ENCODE measurements around the gene APC.

GRCh38 chr5:112737070-112737462 lies 619 bp upstream of the APC start:
- no peak for TF ChIP-seq JUND (IDR thresholded peaks at IDR 0.05)
- no peak for TF ChIP-seq CTCF (IDR thresholded peaks at IDR 0.05; ENCODE audit: low read depth, low read length, missing input control)
- TF ChIP-seq MAX (IDR thresholded peaks at IDR 0.05): no peak
- TF ChIP-seq TAF1 (conservative IDR thresholded peaks at IDR 0.05): no peak
- no peak for TF ChIP-seq REST (IDR thresholded peaks at IDR 0.05)
- TF ChIP-seq RAD21 (IDR thresholded peaks at IDR 0.05): no peak
- no peak for TF ChIP-seq ZBTB33 (IDR thresholded peaks at IDR 0.05)
- no peak for TF ChIP-seq FOXA1 (IDR thresholded peaks at IDR 0.05)
- TF ChIP-seq SP1 (IDR thresholded peaks at IDR 0.05): no peak
- TF ChIP-seq YY1 (IDR thresholded peaks at IDR 0.05): no peak
- TF ChIP-seq GABPA (IDR thresholded peaks at IDR 0.05 in 1 of 2, conservative IDR thresholded peaks at IDR 0.05 in 1 of 2): no peak
- no peak for TF ChIP-seq HNF4G (IDR thresholded peaks at IDR 0.05)

Data from liver (tissue), 3 donors.